Measurements from ENCODE around the gene CASK.

The CASK gene

DNA sequence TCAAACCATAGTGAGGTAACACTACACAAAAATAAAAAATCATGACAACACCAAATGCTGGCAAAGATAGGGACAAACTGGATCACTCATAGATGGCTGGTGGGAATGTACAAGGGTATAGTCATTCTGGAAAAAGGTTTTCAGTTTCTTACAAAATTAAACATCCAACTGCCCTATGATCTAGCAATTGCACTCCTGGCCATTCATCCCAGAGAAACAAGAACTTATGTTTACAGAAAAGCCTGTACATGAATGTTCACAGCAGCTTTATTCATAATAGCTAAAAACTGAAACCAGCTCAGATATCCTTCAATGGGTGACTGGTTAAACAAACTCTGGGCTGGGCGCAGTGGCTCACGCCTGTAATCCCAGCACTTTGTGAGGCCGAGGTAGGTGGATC is 432.9 kb downstream of the CASK start:
- ChIA-PET CTCF (no interaction called here), POLR2A (no interaction called here)
- TF ChIP-seq FOXK2 (IDR thresholded peaks at IDR 0.05), result no peak
- TF ChIP-seq L3MBTL2 (conservative IDR thresholded peaks at IDR 0.05), result no peak
- no peak for TF ChIP-seq ZNF384 (IDR thresholded peaks at IDR 0.05)
- no peak for DNase-seq (ENCODE audit: extremely low spot score)

DNA sequence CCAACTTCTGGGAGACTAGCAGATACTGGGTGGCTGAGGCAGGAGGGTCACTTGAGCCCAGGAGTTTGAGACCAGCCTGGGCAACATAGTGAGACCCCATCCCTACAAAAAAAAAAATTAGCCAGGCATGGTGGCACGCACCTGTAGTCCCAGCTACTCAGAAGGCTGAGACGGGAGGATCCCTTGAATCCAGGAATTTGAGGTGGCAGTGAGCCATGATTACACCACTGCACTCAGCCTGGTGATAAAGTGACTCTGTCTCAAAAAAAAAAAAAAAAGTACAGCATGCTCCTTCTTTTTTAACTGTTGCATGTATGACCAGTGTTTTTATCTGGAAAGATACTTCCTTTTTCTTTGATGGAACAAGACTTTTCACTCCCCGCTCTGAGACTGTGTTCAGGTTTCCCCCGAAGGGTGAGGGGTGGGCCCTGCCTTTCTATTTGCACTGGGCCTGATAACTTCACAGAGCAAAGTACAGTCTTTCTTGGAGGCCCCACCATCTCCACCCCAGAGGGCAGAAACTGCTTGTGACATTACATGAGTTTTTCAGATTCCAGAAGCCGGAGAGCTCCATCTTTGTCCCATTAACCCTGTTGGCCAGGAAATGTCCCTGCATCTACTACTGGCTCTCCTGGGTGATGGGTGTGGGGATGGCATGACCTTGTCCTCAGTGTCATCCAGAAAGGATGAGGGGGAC is 441.1 kb downstream of the CASK start:
- TF ChIP-seq SP1 (IDR thresholded peaks at IDR 0.05), result no peak
- DNase-seq (ENCODE audit: extremely low spot score), result no peak
- ChIA-PET CTCF (interaction anchor here (1.4 kb wide), 1 partner anchor 9 kb away, joined by 5 read pairs; no protein-coding TSS in a partner anchor), POLR2A (no interaction called here)

DNA sequence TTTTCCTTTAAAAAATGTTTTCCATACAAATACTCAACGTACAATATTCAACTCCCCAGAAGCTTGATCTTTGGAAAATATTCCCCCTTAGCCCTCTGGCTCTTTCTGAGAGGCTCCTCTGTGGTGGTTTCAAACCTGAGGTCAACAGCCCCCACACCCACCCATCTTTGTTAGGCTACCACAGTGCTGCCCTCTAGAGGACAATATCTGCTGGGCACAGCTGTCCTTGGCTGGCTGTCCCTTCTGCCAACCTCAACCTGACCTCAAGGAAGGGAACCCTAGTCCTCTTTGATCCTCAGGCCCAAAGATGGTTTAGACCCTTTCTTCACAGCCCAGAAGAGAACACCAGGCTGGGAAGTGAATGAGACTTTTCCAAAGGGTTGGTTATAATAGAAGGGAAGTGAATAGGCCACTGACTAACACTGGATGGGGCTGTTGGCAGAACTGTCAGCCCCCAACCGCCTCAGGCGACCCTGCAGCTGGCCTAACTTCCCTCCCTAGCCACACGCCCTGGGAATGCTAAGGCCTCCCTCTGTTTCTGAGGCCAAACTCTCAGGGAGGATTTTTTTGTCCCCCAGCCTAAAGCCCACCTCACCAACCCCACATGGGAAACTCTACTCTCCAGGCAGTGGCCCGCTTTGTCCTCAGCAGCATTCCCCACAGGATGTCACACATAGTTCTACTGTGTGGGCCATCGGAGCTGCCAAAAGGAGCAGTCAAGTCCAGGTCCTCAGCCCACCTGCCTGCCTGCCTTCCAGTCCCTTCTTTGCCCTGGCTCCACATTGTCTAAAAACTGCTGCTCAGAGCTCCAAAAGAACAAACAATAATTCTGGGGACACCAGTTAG is 441.9 kb downstream of the CASK start:
- TF ChIP-seq BHLHE40 (IDR thresholded peaks at IDR 0.05; ENCODE audit: borderline replicate concordance), result no peak
- TF ChIP-seq ZNF384 (IDR thresholded peaks at IDR 0.05), result no peak
- TF ChIP-seq FOXA1 (IDR thresholded peaks at IDR 0.05), result no peak
- TF ChIP-seq LEF1 (IDR thresholded peaks at IDR 0.05; ENCODE audit: borderline replicate concordance), result no peak
- no peak for TF ChIP-seq HDGF (IDR thresholded peaks at IDR 0.05; ENCODE audit: borderline replicate concordance)
- TF ChIP-seq FOXM1 (IDR thresholded peaks at IDR 0.05; ENCODE audit: borderline replicate concordance), result no peak
- no peak for TF ChIP-seq L3MBTL2 (conservative IDR thresholded peaks at IDR 0.05)
- TF ChIP-seq ARNT (IDR thresholded peaks at IDR 0.05), result no peak
- no peak for TF ChIP-seq ELF4 (IDR thresholded peaks at IDR 0.05)
- no peak for TF ChIP-seq SUZ12 (IDR thresholded peaks at IDR 0.05)
- TF ChIP-seq, protein P1, sequence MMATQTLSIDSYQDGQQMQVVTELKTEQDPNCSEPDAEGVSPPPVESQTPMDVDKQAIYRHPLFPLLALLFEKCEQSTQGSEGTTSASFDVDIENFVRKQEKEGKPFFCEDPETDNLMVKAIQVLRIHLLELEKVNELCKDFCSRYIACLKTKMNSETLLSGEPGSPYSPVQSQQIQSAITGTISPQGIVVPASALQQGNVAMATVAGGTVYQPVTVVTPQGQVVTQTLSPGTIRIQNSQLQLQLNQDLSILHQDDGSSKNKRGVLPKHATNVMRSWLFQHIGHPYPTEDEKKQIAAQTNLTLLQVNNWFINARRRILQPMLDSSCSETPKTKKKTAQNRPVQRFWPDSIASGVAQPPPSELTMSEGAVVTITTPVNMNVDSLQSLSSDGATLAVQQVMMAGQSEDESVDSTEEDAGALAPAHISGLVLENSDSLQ (IDR thresholded peaks at IDR 0.05), result no peak
- TF ChIP-seq SP1 (IDR thresholded peaks at IDR 0.05), result no peak
- CTCF ChIA-PET, result interaction anchor here (1.4 kb wide), 1 partner anchor 10 kb away, joined by 5 read pairs; no protein-coding TSS in a partner anchor
- peak; percentile 63 for DNase-seq (ENCODE audit: extremely low spot score)
- POLR2A ChIA-PET, result no interaction called here

DNA sequence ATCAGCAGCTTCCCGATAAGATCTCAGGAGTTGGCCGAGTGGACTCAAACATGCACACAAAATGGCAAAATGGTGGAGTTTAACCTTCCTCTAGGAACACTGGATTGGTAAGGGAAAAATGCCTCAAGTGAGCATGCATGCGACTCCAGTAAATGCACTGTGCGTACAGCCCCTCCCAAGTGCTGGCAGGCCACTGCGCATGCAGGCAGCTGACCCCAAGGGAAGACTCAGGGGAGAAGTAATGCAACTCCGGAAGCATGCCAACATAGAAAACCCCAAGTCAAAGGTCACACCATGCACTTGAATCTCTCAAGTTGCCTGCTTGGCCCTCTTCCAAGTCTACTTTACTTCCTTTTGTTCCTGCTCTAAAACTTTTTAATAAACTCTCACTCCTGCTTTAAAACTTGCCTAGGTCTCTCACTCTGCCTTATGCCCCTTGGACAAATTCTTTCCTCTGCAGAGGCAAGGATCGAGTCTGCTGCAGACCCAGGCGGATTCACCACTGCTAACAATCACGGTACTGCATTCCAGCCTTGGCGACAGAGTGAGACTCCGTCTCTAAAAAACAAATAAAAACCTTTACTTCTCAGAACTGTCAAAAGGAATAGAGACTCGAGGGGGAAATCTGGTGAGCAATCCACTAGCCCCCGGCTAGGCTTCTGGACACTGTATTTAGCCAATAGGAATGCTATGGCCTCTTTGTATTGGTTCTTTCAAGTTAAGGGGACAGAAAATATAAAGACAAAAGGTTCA is 442.7 kb downstream of the CASK start:
- CTCF ChIA-PET, result interaction anchor here (1.4 kb wide), 1 partner anchor 11 kb away, joined by 5 read pairs; no protein-coding TSS in a partner anchor
- no peak for TF ChIP-seq FOXA1 (IDR thresholded peaks at IDR 0.05)
- TF ChIP-seq LEF1 (IDR thresholded peaks at IDR 0.05; ENCODE audit: borderline replicate concordance), result no peak
- TF ChIP-seq ELF4 (IDR thresholded peaks at IDR 0.05), result no peak
- TF ChIP-seq FOXM1 (IDR thresholded peaks at IDR 0.05; ENCODE audit: borderline replicate concordance), result no peak
- no peak for TF ChIP-seq L3MBTL2 (conservative IDR thresholded peaks at IDR 0.05)
- TF ChIP-seq HDGF (IDR thresholded peaks at IDR 0.05; ENCODE audit: borderline replicate concordance), result no peak
- no peak for TF ChIP-seq TARDBP (IDR thresholded peaks at IDR 0.05)
- no peak for TF ChIP-seq SUZ12 (IDR thresholded peaks at IDR 0.05)
- POLR2A ChIA-PET, result no interaction called here
- no peak for DNase-seq (ENCODE audit: extremely low spot score)

DNA sequence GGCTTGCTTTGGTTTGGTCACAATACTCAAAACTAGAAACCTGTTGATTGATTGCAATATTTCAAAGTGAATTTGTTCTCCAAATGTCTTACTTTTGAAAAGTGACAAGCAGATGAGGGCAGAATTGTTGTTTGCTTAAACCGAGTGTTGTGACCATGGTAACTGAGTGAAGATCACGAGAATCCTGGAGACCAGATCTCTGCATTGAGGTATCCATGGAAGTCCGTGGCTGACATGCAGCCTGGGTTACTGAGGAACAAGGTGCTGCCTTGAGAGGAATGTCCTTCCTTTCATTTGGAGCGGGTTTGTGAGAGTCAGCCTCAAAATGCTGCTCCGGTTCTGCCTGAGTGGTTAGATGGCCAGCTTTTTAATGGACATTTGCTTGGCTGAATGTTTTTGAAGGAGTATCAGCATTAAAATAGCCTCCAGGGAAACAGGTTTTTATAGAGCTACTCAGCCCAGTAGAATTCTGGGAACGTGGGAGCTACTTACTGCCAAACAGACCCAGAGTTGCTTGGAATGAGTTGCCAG is 444.9 kb downstream of the CASK start:
- POLR2A ChIA-PET, result interaction anchor here (1.5 kb wide), 1 partner anchor 10 kb away, joined by 6 read pairs; no protein-coding TSS in a partner anchor
- no peak for DNase-seq (ENCODE audit: extremely low spot score)

DNA sequence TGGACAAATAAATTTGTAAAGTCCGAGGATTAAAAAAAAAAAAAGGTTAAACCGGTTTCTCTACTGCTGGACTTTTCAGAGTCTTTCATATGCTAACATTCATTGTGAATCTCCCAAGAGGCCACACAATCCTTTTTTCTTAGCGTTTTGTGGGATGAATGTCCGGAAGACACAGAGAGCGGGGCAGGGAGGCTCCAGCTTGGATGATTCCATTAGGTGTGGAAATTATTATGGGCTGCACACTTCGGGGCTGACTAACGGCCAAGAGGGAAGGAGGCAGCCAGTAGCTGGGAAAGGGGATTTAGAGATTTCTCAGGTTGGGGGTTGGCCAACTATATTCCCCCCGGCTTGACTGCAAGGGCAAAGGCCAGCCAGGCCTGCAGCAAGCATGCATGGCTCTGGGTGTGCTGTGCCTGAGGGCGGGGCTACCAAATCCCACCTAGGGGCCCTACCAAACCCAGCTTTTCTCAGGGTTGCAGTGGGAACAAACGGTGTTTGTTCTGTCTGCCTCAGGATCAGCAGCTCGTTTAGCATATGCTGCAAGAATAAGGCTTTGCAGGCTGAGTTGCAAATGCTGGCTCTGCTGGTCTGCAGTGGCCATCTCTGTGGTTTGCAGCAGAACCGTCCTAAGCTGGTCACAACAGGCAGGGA is 447.6 kb downstream of the CASK start:
- ChIA-PET POLR2A (no interaction called here), CTCF (interaction anchor here (0.8 kb wide), 1 partner anchor 16 kb away, joined by 3 read pairs; no protein-coding TSS in a partner anchor)
- no peak for TF ChIP-seq LEF1 (IDR thresholded peaks at IDR 0.05; ENCODE audit: borderline replicate concordance)
- TF ChIP-seq ELF4 (IDR thresholded peaks at IDR 0.05), result no peak
- TF ChIP-seq, protein P1 (IDR thresholded peaks at IDR 0.05), result no peak
- TF ChIP-seq L3MBTL2 (conservative IDR thresholded peaks at IDR 0.05), result no peak
- TF ChIP-seq FOXM1 (IDR thresholded peaks at IDR 0.05; ENCODE audit: borderline replicate concordance), result no peak
- TF ChIP-seq FOXK2 (IDR thresholded peaks at IDR 0.05), result no peak
- TF ChIP-seq SP1 (IDR thresholded peaks at IDR 0.05), result no peak
- no peak for DNase-seq (ENCODE audit: extremely low spot score)

More for the DNA sequence above, 444.9 kb downstream of the CASK start:
- CTCF ChIA-PET, result no interaction called here
- TF ChIP-seq LEF1 (IDR thresholded peaks at IDR 0.05; ENCODE audit: borderline replicate concordance) (no peak), CTBP1 (IDR thresholded peaks at IDR 0.05; ENCODE audit: borderline replicate concordance) (no peak), BHLHE40 (IDR thresholded peaks at IDR 0.05; ENCODE audit: borderline replicate concordance) (no peak), SUZ12 (IDR thresholded peaks at IDR 0.05) (no peak), NFRKB (IDR thresholded peaks at IDR 0.05) (no peak), TARDBP (IDR thresholded peaks at IDR 0.05) (no peak), HDGF (IDR thresholded peaks at IDR 0.05; ENCODE audit: borderline replicate concordance) (no peak), ELF4 (IDR thresholded peaks at IDR 0.05) (no peak), ZNF384 (IDR thresholded peaks at IDR 0.05) (no peak)
- TF ChIP-seq, protein P1 (IDR thresholded peaks at IDR 0.05), result no peak
